ENCODE measurements around the gene LGALS7B.
"Not testable (repeated sequence)": the region's sequence is repeated elsewhere in the genome, so short reads cannot be mapped to it uniquely, and the experiment has no call there.

Gene LGALS7B

DNA sequence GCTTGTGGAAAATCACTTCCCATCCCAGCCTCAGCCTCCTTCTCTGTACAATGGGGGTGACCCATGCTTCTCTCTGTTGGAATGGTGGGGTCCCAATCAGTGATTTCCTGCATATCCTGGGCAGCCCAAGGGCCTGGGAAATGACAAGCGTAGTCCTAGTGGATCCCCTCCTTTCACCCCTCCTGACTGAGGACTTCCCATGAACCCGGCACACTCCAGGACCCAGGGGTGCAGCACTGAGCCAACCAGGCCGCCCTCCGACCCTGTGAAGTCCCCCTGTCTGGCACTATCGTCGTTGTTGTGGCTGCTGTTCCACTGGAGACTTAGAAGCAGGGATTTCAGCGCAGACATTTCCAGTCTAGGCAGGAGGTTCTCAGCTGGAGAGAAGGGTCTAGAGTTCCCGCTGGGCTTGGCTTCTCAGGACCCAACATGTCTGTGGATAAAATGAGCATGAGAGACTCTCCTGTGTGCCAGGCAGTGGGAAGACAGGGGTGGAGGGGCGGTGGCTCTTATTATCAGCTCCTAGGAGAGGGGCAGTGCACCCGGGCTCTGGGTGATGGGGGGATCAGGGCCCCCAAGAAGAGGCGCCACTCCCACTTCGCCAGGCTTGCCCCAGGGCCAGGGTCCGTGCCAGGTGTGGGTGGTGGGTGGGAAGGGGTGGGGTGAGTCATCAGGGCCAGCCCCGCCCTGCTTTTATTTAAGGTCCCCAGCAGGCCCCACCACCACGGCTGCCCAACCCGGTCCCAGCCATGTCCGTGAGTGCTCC lies at the start of gene LGALS7B:
Gene LGALS7B, plus strand, starts transcription at position 723 of the 766 bp plus-strand sequence. Its CDS starts 27 bp downstream, at position 750.
- DNase-seq (ENCODE audit: low read depth) = no peak

DNA sequence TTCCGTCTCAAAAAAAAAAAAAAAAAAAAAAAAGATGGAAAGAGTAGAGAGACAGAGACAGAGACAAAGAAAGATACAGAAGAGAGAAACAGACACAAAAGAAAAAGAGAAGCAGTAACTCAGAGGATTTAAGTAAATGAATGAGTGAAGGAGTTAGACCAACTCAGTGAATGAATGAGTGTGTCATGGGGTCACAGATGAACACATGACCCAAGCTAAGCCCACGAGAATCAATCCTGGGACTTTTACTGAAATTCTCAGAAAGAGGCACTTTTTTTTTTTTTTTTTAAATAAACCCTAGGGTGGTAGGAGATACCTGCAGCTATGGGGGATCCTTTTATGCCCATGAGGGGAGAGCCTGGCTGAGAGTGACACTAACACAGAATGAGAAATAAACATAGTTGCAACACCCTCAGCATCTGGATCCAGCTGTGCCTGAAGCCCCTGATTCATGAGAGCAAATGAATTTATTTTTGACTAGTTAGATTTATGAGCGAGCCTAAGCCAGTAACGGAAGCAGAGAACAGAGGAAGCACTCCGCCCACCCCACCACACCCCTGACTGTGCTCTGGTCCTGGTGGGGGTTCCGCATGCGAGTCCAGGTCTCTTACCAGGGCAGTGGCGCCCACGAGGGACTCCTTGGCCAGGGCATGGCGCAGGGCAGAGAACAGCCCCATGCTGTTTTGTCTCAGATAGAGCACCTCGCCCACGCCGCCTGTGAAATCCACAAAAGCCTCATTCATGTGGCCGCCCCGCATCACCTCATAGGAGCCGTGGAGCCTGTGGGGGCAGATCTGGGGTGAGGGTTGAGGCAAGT lies 49.4 kb upstream of the LGALS7B start:
- DNase-seq (ENCODE audit: low read depth) = peak; percentile 14

GRCh38 chr19:38740257-38740592 lies 48.8 kb upstream of the LGALS7B start:
- no peak for DNase-seq (ENCODE audit: low read depth)

- peak; percentile 2 for DNase-seq (ENCODE audit: low read depth)
Measured at GRCh38 chr19:38740932-38741331, 48.1 kb upstream of the LGALS7B start.

DNA sequence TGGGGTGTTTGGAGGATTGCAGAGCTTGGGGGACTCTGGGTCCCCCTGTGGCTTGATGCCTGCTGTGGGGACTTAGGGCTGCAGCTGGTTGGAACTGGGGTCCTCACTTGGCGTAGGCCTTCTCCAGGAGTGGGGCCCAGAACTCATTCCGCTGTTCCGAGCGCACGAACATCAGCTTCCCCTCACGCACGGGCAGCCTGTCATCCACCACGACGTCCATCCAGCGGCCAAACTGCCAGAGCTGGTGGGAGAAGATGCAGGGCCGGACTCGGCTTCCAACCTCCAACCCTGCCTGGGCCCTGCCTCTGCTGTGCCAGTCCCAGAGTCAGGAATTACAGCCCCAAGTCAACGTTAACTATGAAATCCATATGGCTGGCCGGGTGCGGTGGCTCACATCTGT lies 47.3 kb upstream of the LGALS7B start:
- peak; percentile 2 for DNase-seq (ENCODE audit: low read depth)

DNA sequence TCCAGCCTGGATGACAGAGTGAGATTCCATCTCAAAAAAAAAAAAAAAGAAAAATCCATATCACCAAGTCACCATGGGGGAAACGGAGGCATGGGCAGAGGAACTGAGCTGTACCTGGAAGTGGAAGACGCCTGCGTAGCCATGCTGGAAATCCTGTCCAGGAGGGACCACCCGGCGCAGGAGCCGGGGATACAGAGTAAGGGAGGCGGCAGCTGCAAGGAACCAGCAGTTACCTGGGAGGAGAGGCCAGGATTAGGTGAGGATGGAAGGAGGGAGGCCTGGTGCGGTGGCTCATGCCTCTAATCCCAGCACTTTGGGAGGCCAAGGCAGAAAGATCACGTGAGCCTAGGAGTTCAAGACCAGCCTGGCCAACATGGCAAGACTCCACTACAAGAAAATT lies 46.7 kb upstream of the LGALS7B start:
- DNase-seq (ENCODE audit: low read depth) = peak; percentile 1

- peak; percentile 6 for DNase-seq (ENCODE audit: low read depth)
Measured at GRCh38 chr19:38742906-38743305, 46.1 kb upstream of the LGALS7B start.

DNA sequence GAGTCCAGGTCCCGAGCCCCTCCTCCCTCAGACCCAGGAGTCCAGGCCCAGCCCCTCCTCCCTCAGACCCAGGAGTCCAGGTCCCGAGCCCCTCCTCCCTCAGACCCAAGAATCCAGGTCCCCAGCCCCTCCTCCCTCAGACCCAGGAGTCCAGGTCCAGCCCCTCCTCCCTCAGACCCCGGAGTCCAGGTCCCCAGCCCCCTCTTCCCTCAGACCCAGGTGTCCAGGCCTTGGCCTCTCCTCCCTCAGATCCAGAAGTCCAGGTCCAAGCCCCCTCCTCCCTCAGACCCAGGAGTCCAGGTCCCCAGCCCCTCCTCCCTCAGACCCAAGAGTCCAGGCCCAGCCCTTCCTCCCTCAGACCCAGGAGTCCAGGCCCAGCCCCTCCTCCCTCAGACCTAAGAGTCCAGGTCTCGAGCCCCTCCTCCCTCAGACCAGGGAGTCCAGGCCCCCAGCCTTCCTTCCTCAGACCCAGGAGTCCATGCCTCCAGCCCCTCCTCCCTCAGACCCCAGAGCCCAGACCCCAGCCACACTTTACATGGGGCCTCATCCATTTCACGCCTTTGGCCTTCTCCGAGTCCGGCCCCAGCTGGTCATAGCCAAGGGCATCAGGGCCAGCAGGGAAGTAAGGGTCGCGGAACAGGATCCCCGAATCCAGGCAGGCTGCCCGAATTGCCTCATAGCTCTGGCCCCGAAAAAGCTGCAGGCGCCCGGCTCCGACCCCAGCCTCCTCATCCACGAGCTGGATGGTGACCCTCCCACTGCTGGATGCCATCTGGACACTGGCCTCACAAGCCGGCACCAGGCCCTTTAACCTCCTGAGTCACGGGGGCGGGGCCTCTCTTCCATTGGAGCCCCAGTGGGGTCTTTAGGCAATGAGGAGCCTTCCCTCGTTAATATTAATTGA lies 45.4 kb upstream of the LGALS7B start:
- DNase-seq (ENCODE audit: low read depth) = peak; percentile 5

GRCh38 chr19:38744298-38744681 lies 44.7 kb upstream of the LGALS7B start, which contains the start of gene CAPN12:
Gene CAPN12, minus strand, starts transcription at chr19:38744474. Its CDS starts 309 bp downstream, at chr19:38744165.
- peak; percentile 5 for DNase-seq (ENCODE audit: low read depth)

DNA sequence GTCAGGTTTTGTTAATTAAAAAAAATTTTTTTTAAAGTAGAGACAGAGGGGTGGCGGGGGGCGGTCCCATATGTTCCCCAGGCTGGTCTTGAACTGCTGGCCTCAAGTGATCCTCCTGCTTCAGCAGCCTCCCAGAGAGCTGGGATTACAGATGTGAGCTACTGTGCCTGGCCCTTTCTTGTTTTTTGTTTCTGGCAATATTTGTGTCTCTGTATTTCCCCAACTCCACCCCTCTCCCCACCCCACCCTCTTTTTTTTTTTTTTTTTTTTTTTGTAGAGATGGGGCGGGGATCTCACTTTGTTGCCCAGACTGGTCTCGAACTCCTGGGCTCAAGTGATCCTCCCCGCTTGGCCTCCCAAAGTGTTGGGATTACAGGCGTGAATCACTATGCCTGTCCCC lies 44.1 kb upstream of the LGALS7B start:
- no peak for DNase-seq (ENCODE audit: low read depth)

GRCh38 chr19:38745316-38745715 lies 43.7 kb upstream of the LGALS7B start:
- peak; percentile 3 for DNase-seq (ENCODE audit: low read depth)

- not testable (repeated sequence) for DNase-seq (ENCODE audit: low read depth)
Measured at GRCh38 chr19:38753783-38754182, 35.2 kb upstream of the LGALS7B start.

- DNase-seq (ENCODE audit: low read depth) = not testable (repeated sequence)
Measured at GRCh38 chr19:38754196-38754595, 34.8 kb upstream of the LGALS7B start.

DNA sequence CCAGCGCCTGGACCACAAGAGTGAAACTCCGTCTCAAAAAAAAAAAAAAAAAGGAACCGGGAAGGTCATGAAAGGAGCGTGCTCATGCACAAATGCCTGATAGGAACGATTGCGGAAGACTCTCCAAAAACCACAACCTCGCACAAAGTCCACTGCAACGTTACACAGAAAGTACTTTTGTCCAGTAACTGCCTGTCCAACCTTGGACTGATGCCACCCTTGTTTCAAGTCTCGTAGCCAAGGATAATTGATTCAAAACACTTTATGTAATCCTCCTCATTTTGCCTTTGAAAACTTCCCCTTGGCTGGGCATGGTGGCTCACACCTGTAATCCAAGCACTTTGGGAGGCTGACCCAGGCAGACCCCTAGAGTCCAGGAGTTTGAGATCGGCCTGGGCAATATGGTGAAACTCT lies 29.4 kb upstream of the LGALS7B start:
- no peak for DNase-seq (ENCODE audit: low read depth)

- not testable (repeated sequence) for DNase-seq (ENCODE audit: low read depth)
Measured at GRCh38 chr19:38760805-38761517, 28.0 kb upstream of the LGALS7B start.

GRCh38 chr19:38761884-38762389 lies 27.1 kb upstream of the LGALS7B start:
- DNase-seq (ENCODE audit: low read depth) = not testable (repeated sequence)

DNA sequence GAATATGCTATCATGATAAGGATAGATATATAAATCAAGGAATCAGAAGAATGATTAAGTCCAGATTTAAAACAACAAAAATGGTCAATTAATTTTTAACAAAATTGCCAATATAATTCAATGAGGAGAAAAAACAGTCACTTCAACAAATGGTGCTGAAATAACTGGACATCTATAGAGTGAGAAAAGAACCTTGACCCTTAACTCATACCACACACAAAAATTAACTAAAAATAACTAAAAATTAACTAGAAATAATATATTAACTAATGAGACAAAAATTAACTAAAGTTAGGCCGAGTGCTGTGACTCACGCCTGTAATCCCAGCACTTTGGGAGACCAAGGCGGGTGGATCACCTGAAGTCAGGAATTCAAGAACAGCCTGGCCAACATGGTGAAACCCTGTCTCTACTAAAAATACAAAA lies 25.2 kb upstream of the LGALS7B start:
- no peak for DNase-seq (ENCODE audit: low read depth)

GRCh38 chr19:38765214-38765613 lies 23.8 kb upstream of the LGALS7B start:
- no peak for DNase-seq (ENCODE audit: low read depth)

DNA sequence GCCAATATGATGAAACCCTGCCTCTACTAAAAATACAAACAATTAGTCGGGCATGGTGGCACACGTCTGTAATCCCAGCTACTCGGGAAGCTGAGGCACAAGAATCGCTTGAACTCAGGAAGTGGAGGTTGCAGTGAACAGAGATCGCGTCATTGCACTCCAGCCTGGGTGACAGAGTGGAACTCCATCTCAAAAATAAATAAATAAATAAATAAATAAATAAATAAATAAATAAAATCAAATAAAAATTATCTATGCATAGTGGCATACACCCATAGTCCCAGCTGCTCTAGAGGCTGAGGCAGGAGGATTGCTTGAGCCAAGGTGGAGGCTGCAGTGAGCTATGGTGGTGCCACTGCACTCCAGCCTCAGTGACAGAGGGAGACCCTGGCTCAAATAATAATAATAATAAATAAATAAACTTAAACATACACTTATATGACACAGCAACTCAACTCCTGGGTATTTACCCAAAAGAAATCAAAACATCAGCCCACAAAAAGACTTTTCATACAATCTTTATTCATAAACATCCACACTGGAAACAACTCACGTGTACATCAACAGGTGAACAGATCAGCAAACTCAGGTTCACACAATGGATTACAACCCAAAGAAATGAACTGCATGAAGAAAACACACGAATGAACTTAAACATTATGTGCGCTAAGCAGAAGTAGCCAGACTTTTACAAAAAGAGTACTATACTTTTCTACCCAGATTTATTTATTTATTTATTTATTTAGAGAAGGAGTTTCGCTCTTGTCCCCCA lies 22.5 kb upstream of the LGALS7B start:
- no peak for DNase-seq (ENCODE audit: low read depth)

- peak; percentile 72 for DNase-seq (ENCODE audit: low read depth)
Measured at GRCh38 chr19:38769635-38770211, 19.3 kb upstream of the LGALS7B start.

Data from EH (cell line).